GM21528 (cell line): ENCODE measurements around the gene TREH.
"Not testable (repeated sequence)": the region's sequence is repeated elsewhere in the genome, so short reads cannot be mapped to it uniquely, and the experiment has no call there.

Experiments used
- ATAC-seq: cut with Tn5 transposase; IDR thresholded peaks from one replicate; pipeline ENCODE4 v1.9.1; 2021; ENCODE audit warnings: mild to moderate bottlenecking, moderate library complexity; ENCODE audit not compliant: unreplicated experiment, low FRiP score

The TREH gene

GRCh38 chr11:118679483-118679882 lies at the start of gene TREH:
TSS of gene TREH (minus strand) at chr11:118679650. CDS start at chr11:118679627, 23 bp downstream.
- ATAC-seq: no peak

- not testable (repeated sequence) for ATAC-seq
These were observed 48.7 kb upstream of the TREH start for GRCh38 chr11:118728112-118728511.

GRCh38 chr11:118727721-118728066 lies 48.2 kb upstream of the TREH start:
- not testable (repeated sequence) for ATAC-seq

GRCh38 chr11:118727001-118727720 lies 47.7 kb upstream of the TREH start:
- ATAC-seq: not testable (repeated sequence)

GRCh38 chr11:118721478-118722015 lies 42.1 kb upstream of the TREH start:
- not testable (repeated sequence) for ATAC-seq

GRCh38 chr11:118720740-118721139 lies 41.3 kb upstream of the TREH start:
- not testable (repeated sequence) for ATAC-seq

GRCh38 chr11:118720078-118720477 lies 40.6 kb upstream of the TREH start:
- not testable (repeated sequence) for ATAC-seq

GRCh38 chr11:118718562-118718961 lies 39.1 kb upstream of the TREH start:
- ATAC-seq: not testable (repeated sequence)

GRCh38 chr11:118717733-118718132 lies 38.3 kb upstream of the TREH start:
- not testable (repeated sequence) for ATAC-seq

- ATAC-seq: not testable (repeated sequence)
These were observed 37.8 kb upstream of the TREH start for GRCh38 chr11:118717221-118717620.

- ATAC-seq: no peak
These were observed 36.4 kb upstream of the TREH start for GRCh38 chr11:118715837-118716260.

- no peak for ATAC-seq
These were observed 35.9 kb upstream of the TREH start for GRCh38 chr11:118715245-118715831.

- no peak for ATAC-seq
These were observed 35.4 kb upstream of the TREH start for GRCh38 chr11:118714816-118715215.

- not testable (repeated sequence) for ATAC-seq
These were observed 35.0 kb upstream of the TREH start for GRCh38 chr11:118714416-118714815.

- ATAC-seq: no peak
These were observed 28.8 kb upstream of the TREH start for GRCh38 chr11:118708296-118708695.

GRCh38 chr11:118706546-118706825 lies 27.0 kb upstream of the TREH start:
- ATAC-seq: no peak

- ATAC-seq: no peak
These were observed 26.5 kb upstream of the TREH start for GRCh38 chr11:118705791-118706545.

GRCh38 chr11:118705111-118705741 lies 25.8 kb upstream of the TREH start:
- no peak for ATAC-seq

- ATAC-seq: no peak
These were observed 24.2 kb upstream of the TREH start for GRCh38 chr11:118703563-118704106.

- no peak for ATAC-seq
These were observed 20.2 kb upstream of the TREH start for GRCh38 chr11:118699506-118700220.
